Liver (tissue), 9 donors: ENCODE results near the gene SEC22A. TPM values are rescaled to one million over a fixed set of nuclear protein-coding genes. Genes with fewer than 3 reads are reported as not detected.
"Not testable (repeated sequence)": the region's sequence is repeated elsewhere in the genome, so short reads cannot be mapped to it uniquely, and the experiment has no call there.

Experiments
- DNase-seq: peaks from one replicate; pipeline ENCODE4 v3.0.0-alpha.2; 2017; ENCODE audit warnings: low spot score
- H3K27ac ChIP-seq, 2 donors: one replicate each; pipeline ENCODE4 v1.7.0; 2013; ENCODE audit warnings: inconsistent platforms in 2 of 2, low read length in 2 of 2, control low read depth in 1 of 2, low read depth in 1 of 2, mild to moderate bottlenecking in 1 of 2
- H3K27me3 ChIP-seq, 4 donors: one replicate each; pipeline versions ENCODE4 v1.6.1 to v1.7.0; 2013; ENCODE audit warnings: low read length in 3 of 4, inconsistent platforms in 1 of 4, mild to moderate bottlenecking in 1 of 4, moderate library complexity in 1 of 4; ENCODE audit not compliant: control insufficient read depth in 4 of 4, insufficient read depth in 4 of 4
- H3K36me3 ChIP-seq, 4 donors: one replicate each; pipeline versions ENCODE4 v1.6.1 to v1.7.0; 2013; ENCODE audit warnings: low read length in 3 of 4, mild to moderate bottlenecking in 3 of 4, low read depth in 1 of 4, moderate library complexity in 1 of 4; ENCODE audit not compliant: control insufficient read depth in 4 of 4, insufficient read depth in 3 of 4
- H3K4me1 ChIP-seq, 4 donors: one replicate each; pipeline versions ENCODE4 v1.6.1 to v1.7.0; 2013; ENCODE audit warnings: low read length in 3 of 4, mild to moderate bottlenecking in 3 of 4, moderate library complexity in 1 of 4; ENCODE audit not compliant: control insufficient read depth in 4 of 4, insufficient read depth in 4 of 4
- H3K4me3 ChIP-seq, 3 donors: one replicate each; pipeline versions ENCODE4 v1.6.1 to v1.7.0; 2013; ENCODE audit warnings: low read length in 3 of 3, control low read depth in 1 of 3, low read depth in 1 of 3, mild to moderate bottlenecking in 1 of 3
- H3K9ac ChIP-seq, 2 donors: one replicate each; pipeline ENCODE4 v1.7.0; 2013; ENCODE audit warnings: low read length in 2 of 2, mild to moderate bottlenecking in 2 of 2, moderate library complexity in 2 of 2, control low read depth in 1 of 2, low read depth in 1 of 2
- H3K9me3 ChIP-seq, 4 donors: one replicate each; pipeline versions ENCODE4 v1.6.1 to v1.7.0; 2013; ENCODE audit warnings: low read length in 3 of 4; ENCODE audit not compliant: control insufficient read depth in 4 of 4
- ATF3 ChIP-seq: IDR thresholded peaks from 2 replicates; pipeline ENCODE4 v1.6.1; 2016; ENCODE audit warnings: antibody characterized with exemption
- CTCF ChIP-seq: fragments of 150-350 bp; IDR thresholded peaks from 2 replicates; pipeline ENCODE4 v1.5.1; 2017; ENCODE audit warnings: improper control_type of control experiment, low read depth, low read length; ENCODE audit not compliant: missing input control
- EGR1 ChIP-seq, 2 donors: IDR thresholded peaks; 2 replicates each; pipeline ENCODE4 v1.6.1; 2016 to 2018; ENCODE audit warnings: antibody characterized with exemption in 2 of 2, low read depth in 2 of 2
- FOXA1 ChIP-seq: IDR thresholded peaks from 2 replicates; pipeline ENCODE4 v1.6.1; 2016; ENCODE audit warnings: antibody characterized with exemption
- FOXA2 ChIP-seq: IDR thresholded peaks from 2 replicates; pipeline ENCODE4 v1.6.1; 2016; ENCODE audit warnings: antibody characterized with exemption
- GABPA ChIP-seq, 2 donors: IDR thresholded peaks in 1 of 2; conservative IDR thresholded peaks in 1 of 2; 2 replicates each; pipeline ENCODE4 v1.6.1; 2016; ENCODE audit warnings: antibody characterized with exemption in 2 of 2, mild to moderate bottlenecking in 1 of 2, moderate library complexity in 1 of 2
- HNF4A ChIP-seq, 2 donors: conservative IDR thresholded peaks; 2 replicates each; pipeline ENCODE4 v1.6.1; 2016; ENCODE audit warnings: antibody characterized with exemption in 2 of 2, mild to moderate bottlenecking in 2 of 2
- HNF4G ChIP-seq: IDR thresholded peaks from 2 replicates; pipeline ENCODE4 v1.6.1; 2016; ENCODE audit warnings: antibody characterized with exemption
- NR2F2 ChIP-seq: IDR thresholded peaks from 2 replicates; pipeline ENCODE4 v1.6.1; 2016; ENCODE audit warnings: antibody characterized with exemption
- RAD21 ChIP-seq, 2 donors: IDR thresholded peaks; 2 replicates each; pipeline ENCODE4 v1.6.1; 2016; ENCODE audit warnings: antibody characterized with exemption in 2 of 2, mild to moderate bottlenecking in 2 of 2
- REST ChIP-seq: IDR thresholded peaks from 2 replicates; pipeline ENCODE4 v1.6.1; 2016; ENCODE audit warnings: antibody characterized with exemption, mild to moderate bottlenecking
- SP1 ChIP-seq: IDR thresholded peaks from 2 replicates; pipeline ENCODE4 v1.6.1; 2018; ENCODE audit warnings: antibody characterized with exemption, mild to moderate bottlenecking
- TAF1 ChIP-seq: conservative IDR thresholded peaks from 2 replicates; pipeline ENCODE4 v1.6.1; 2016; ENCODE audit warnings: antibody characterized with exemption, mild to moderate bottlenecking
- YY1 ChIP-seq: IDR thresholded peaks from 2 replicates; pipeline ENCODE4 v1.6.1; 2016; ENCODE audit warnings: antibody characterized with exemption, mild to moderate bottlenecking
- ZBTB33 ChIP-seq: IDR thresholded peaks from 2 replicates; pipeline ENCODE4 v1.6.1; 2016; ENCODE audit warnings: antibody characterized with exemption
- WGBS: extraction: QIAGEN DNeasy Blood & Tissue Kit; methylation state at CpG from one replicate; pipeline ENCODE4 v1.1.7; 2013; 5-methylcytosine and 5-hydroxymethylcytosine counted together
- polyA plus RNA-seq, 2 donors: library from polyadenylated mRNA; stranded (reverse) in 1 of 2; unstranded in 1 of 2; fragments of 200-250 nt in 1 of 2; fragments of >200 nt in 1 of 2; fragmentation: Nextera tagmentation in 1 of 2; extraction: Ambion mirVana in 1 of 2; gene quantifications; one replicate each; pipeline versions ENCODE4 v1.2.1 to v1.2.3, GENCODE V29; 2013 to 2015
- total RNA-seq, 2 donors: library from RNA; depleted of rRNA; stranded (reverse); fragments of >200 nt; gene quantifications; one replicate each; pipeline ENCODE4 v1.2.3, GENCODE V29; 2014
- donor health status: healthy.
- donor health status: healthy.
- donor health status: healthy.
- donor health status: healthy.
- donor health status: healthy.

Gene SEC22A
- total and polyA plus RNA-seq, 4 donors, result 9.7 to 21.7 (median 16.1) TPM

GRCh38 chr3:123202451-123202850 lies 708 bp downstream of the SEC22A start:
- Histone ChIP-seq H3K4me3 (peak overlapping the region; percentile 64 to 86 (median 82)), H3K9ac (peak overlapping the region; percentile 68 to 89), H3K9me3 (no peaks in the 10 kb centered on the region), H3K27me3 (no peaks in the 10 kb centered on the region), H3K27ac (peak overlapping the region; percentile 75 to 88), H3K4me1 (peaks cover 6 to 17% (median 10%) of the 10 kb centered on the region in 4 donors), H3K36me3 (no peaks in the 10 kb centered on the region)
- TF ChIP-seq EGR1 (IDR thresholded peaks at IDR 0.05; ENCODE audit: low read depth in 2 of 2), result no peak
- TF ChIP-seq CTCF, result no peak
- no peak for TF ChIP-seq SP1
- TF ChIP-seq REST, result no peak
- TF ChIP-seq HNF4A (conservative IDR thresholded peaks at IDR 0.05), result no peak
- TF ChIP-seq GABPA (IDR thresholded peaks at IDR 0.05 in 1 of 2, conservative IDR thresholded peaks at IDR 0.05 in 1 of 2), result no peak
- TF ChIP-seq ZBTB33, result no peak
- TF ChIP-seq ATF3, result no peak
- TF ChIP-seq NR2F2, result no peak
- no peak for TF ChIP-seq FOXA1
- no peak for TF ChIP-seq TAF1
- no peak for TF ChIP-seq RAD21 (IDR thresholded peaks at IDR 0.05)
- TF ChIP-seq FOXA2, result no peak
- no peak for TF ChIP-seq YY1
- 2% methylated on average over 7 of the region's 7 CpGs for WGBS
- no peak for DNase-seq

- Histone ChIP-seq H3K9ac (no peak overlapping the region), H3K36me3 (peaks cover 0 to 8% (median 4%) of the 10 kb centered on the region in 4 donors), H3K27ac (no peak overlapping the region), H3K9me3 (no peaks in the 10 kb centered on the region), H3K27me3 (no peaks in the 10 kb centered on the region), H3K4me3 (no peak overlapping the region), H3K4me1 (no peaks in the 10 kb centered on the region)
- 95% methylated on average over 1 of the region's 1 CpG for WGBS
- TF ChIP-seq HNF4G (no peak), FOXA2 (no peak)
- no peak for DNase-seq
These were observed 17.2 kb downstream of the SEC22A start for GRCh38 chr3:123218990-123219389.

GRCh38 chr3:123221369-123221768 lies 19.6 kb downstream of the SEC22A start:
- not testable (repeated sequence) for H3K4me1 ChIP-seq, H3K36me3 ChIP-seq, H3K27ac ChIP-seq, DNase-seq, H3K4me3 ChIP-seq, H3K27me3 ChIP-seq, H3K9me3 ChIP-seq, H3K9ac ChIP-seq
- 97% methylated on average over 4 of the region's 4 CpGs for WGBS
